A549 (cell line): ENCODE data around the gene GRIK2. TPM values are rescaled to one million over a fixed set of nuclear protein-coding genes. Genes with fewer than 3 reads are reported as not detected.

ENCODE experiments used
- ATAC-seq, 2 experiments: fragments of 200-7000 bp in 1 of 2; fragments of >200 bp in 1 of 2; cut with Nextera tagmentation in 1 of 2; cut with Tn5 transposase in 1 of 2; 3 replicates each; pipeline versions ENCODE4 v1.8.0 to v1.9.1; 2018 to 2020; ENCODE audit warnings: mild to moderate bottlenecking in 1 of 2, moderate library complexity in 1 of 2
- CTCF ChIA-PET: fragments of 300-600 bp; sonication (Branson Sonifier 250); formaldehyde crosslinking; extraction: SDS; loops from one replicate; lab custom pipeline; 2021; ENCODE audit warnings: antibody characterized with exemption, inconsistent platforms; lab: Yijun Ruan, JAX
- POLR2A ChIA-PET: fragments of 350-600 bp; formaldehyde crosslinking; extraction: SDS; loops from one replicate; lab custom pipeline; 2021; ENCODE audit warnings: antibody characterized with exemption, inconsistent platforms; lab: Yijun Ruan, JAX
- DNase-seq, 2 experiments: peaks; one replicate each; pipeline versions ENCODE4 v3.0.0 to v3.0.0-alpha.2; 2011 to 2016; ENCODE audit warnings: low read depth in 1 of 2, low spot score in 1 of 2
- FAIRE-seq: peaks from 2 replicates; lab custom pipeline; 2011; peaks lifted over from hg19 to GRCh38; lab: Jason Lieb, UNC
- H3K27ac ChIP-seq, 2 experiments: fragments of >200 bp; sonication (Bioruptor Twin); formaldehyde crosslinking; 3 replicates each; pipeline ENCODE4 v1.5.1; 2016 to 2017
- H3K4me1 ChIP-seq: fragments of >200 bp; sonication (Bioruptor Twin); formaldehyde crosslinking; 3 replicates; pipeline ENCODE4 v1.6.1; 2016
- H3K4me2 ChIP-seq: fragments of >200 bp; sonication (Bioruptor Twin); formaldehyde crosslinking; 3 replicates; pipeline ENCODE4 v1.6.1; 2016
- H3K4me3 ChIP-seq: fragments of >200 bp; sonication (Bioruptor Twin); formaldehyde crosslinking; 3 replicates; pipeline ENCODE4 v1.5.1; 2016
- H3K9me3 ChIP-seq: fragments of >200 bp; sonication (Bioruptor Twin); formaldehyde crosslinking; 3 replicates; pipeline ENCODE4 v1.6.1; 2016
- ATOH8 ChIP-seq: fragments of 250-450 bp; sonication (Bioruptor Pico); IDR thresholded peaks from 2 replicates; pipeline ENCODE4 v1.5.0; 2020; ENCODE audit warnings: low read depth, mild to moderate bottlenecking, moderate library complexity
- CBX8 ChIP-seq: fragments of 200-600 bp; sonication (generic); IDR thresholded peaks from 2 replicates; pipeline ENCODE4 v1.6.1; 2016
- CEBPB ChIP-seq, 2 experiments: fragments of >200 bp in 1 of 2; sonication (Bioruptor Twin) in 1 of 2; formaldehyde crosslinking in 1 of 2; IDR thresholded peaks; 2 replicates each; pipeline ENCODE4 v1.6.1; 2012 to 2016
- CHD2 ChIP-seq: fragments of 150-350 bp; IDR thresholded peaks from 2 replicates; pipeline ENCODE4 v1.6.1; 2014; ENCODE audit warnings: low read length; ENCODE audit not compliant: partially characterized antibody
- E2F6 ChIP-seq: IDR thresholded peaks from 2 replicates; pipeline ENCODE4 v1.6.1; 2012; ENCODE audit warnings: low read depth, borderline replicate concordance
- FOSB ChIP-seq: fragments of 250-450 bp; sonication (Bioruptor Pico); IDR thresholded peaks from 2 replicates; pipeline ENCODE4 v1.5.0; 2020; ENCODE audit warnings: mild to moderate bottlenecking, moderate library complexity
- GATA3 ChIP-seq: IDR thresholded peaks from 2 replicates; pipeline ENCODE4 v1.6.1; 2012; ENCODE audit warnings: borderline replicate concordance
- HDAC2 ChIP-seq: fragments of 200-600 bp; sonication (generic); IDR thresholded peaks from 2 replicates; pipeline ENCODE4 v1.6.1; 2016
- HEYL ChIP-seq: fragments of 250-450 bp; sonication (Bioruptor Pico); IDR thresholded peaks from 2 replicates; pipeline ENCODE4 v1.8.0; 2021; ENCODE audit warnings: mild to moderate bottlenecking, moderate library complexity
- HMGXB4 ChIP-seq: fragments of 250-450 bp; sonication (Bioruptor Pico); IDR thresholded peaks from 2 replicates; pipeline ENCODE4 v1.5.0; 2021; ENCODE audit warnings: mild to moderate bottlenecking, moderate library complexity, borderline replicate concordance
- JUNB ChIP-seq: fragments of >200 bp; sonication (Bioruptor Twin); formaldehyde crosslinking; IDR thresholded peaks from 2 replicates; pipeline ENCODE4 v1.6.1; 2016
- MAFK ChIP-seq: fragments of 450-650 bp; IDR thresholded peaks from 2 replicates; pipeline ENCODE4 v1.6.1; 2014; ENCODE audit not compliant: partially characterized antibody
- MAX ChIP-seq: IDR thresholded peaks from 2 replicates; pipeline ENCODE4 v1.6.1; 2012
- MYC ChIP-seq: IDR thresholded peaks from 2 replicates; pipeline ENCODE4 v1.6.1; 2012; ENCODE audit warnings: mild to moderate bottlenecking, inconsistent platforms, low read length, improper control_type of control experiment, borderline replicate concordance
- NPAS2 ChIP-seq: fragments of 250-450 bp; sonication (Bioruptor Pico); IDR thresholded peaks from 2 replicates; pipeline ENCODE4 v1.8.0; 2022; ENCODE audit warnings: mild to moderate bottlenecking, moderate library complexity, borderline replicate concordance
- PHF8 ChIP-seq: fragments of 200-600 bp; sonication (generic); IDR thresholded peaks from 2 replicates; pipeline ENCODE4 v1.6.1; 2016; ENCODE audit warnings: low read depth, mild to moderate bottlenecking, antibody characterized with exemption, moderate library complexity, borderline replicate concordance
- POLR2A ChIP-seq: IDR thresholded peaks from 2 replicates; pipeline ENCODE4 v1.6.1; 2012; ENCODE audit warnings: mild to moderate bottlenecking, low read length
- POLR2AphosphoS2 ChIP-seq: conservative IDR thresholded peaks from 2 replicates; pipeline ENCODE4 v1.6.1; 2012; ENCODE audit warnings: low read length, improper control_type of control experiment, inconsistent platforms
- RAD21 ChIP-seq, 2 experiments: fragments of >200 bp in 1 of 2; sonication (Bioruptor Twin) in 1 of 2; formaldehyde crosslinking in 1 of 2; IDR thresholded peaks in 1 of 2; conservative IDR thresholded peaks in 1 of 2; 2 replicates in 1 of 2; 3 replicates in 1 of 2; pipeline ENCODE4 v1.6.1; 2012 to 2018; ENCODE audit warnings: inconsistent platforms in 1 of 2
- REST ChIP-seq: fragments of 200-600 bp; sonication (generic); IDR thresholded peaks from 2 replicates; pipeline ENCODE4 v1.6.1; 2016; ENCODE audit warnings: antibody characterized with exemption, mild to moderate bottlenecking, moderate library complexity
- RFX5 ChIP-seq: fragments of 450-650 bp; IDR thresholded peaks from 2 replicates; pipeline ENCODE4 v1.7.1; 2014; ENCODE audit warnings: antibody characterized with exemption, mild to moderate bottlenecking, moderate library complexity
- SMC3 ChIP-seq: fragments of >200 bp; sonication (Bioruptor Twin); formaldehyde crosslinking; IDR thresholded peaks from 3 replicates; pipeline ENCODE4 v1.6.1; 2018; ENCODE audit warnings: inconsistent platforms
- SREBF2 ChIP-seq: fragments of 450-650 bp; IDR thresholded peaks from 2 replicates; pipeline ENCODE4 v1.6.1; 2014; ENCODE audit warnings: mild to moderate bottlenecking, moderate library complexity
- TP53 ChIP-seq: fragments of 250-450 bp; sonication (Bioruptor Pico); IDR thresholded peaks from 2 replicates; pipeline ENCODE4 v1.5.0; 2021; ENCODE audit warnings: mild to moderate bottlenecking, moderate library complexity
- ZFP36 ChIP-seq: fragments of 450-650 bp; IDR thresholded peaks from 2 replicates; pipeline ENCODE4 v1.6.1; 2014; ENCODE audit warnings: borderline replicate concordance; ENCODE audit not compliant: partially characterized antibody
- WGBS: methylation state at CpG from one replicate; pipeline ENCODE4 v1.1.6; 2017; ENCODE audit errors: missing lambda C conversion rate; 5-methylcytosine and 5-hydroxymethylcytosine counted together
- polyA plus RNA-seq, 4 experiments: library from polyadenylated mRNA; depleted of rRNA in 3 of 4; stranded (reverse); fragments of >200 nt; fragmentation: RNase III in 1 of 4; extraction: RNeasy Plus Mini Kit Qiagen cat#74134 plus additional on column Dnase treatment in 1 of 4; gene quantifications; 2 replicates in 3 of 4; 3 replicates in 1 of 4; pipeline ENCODE4 v1.2.3, GENCODE V29; 2011 to 2017

Gene GRIK2
- polyA plus RNA-seq, 2 of the 4 experiments (the other 2 are of a cell fraction) = 0.56 to 0.65 TPM

GRCh38 chr6:101760843-101761621, 367.5 kb downstream of the GRIK2 start:
- H3K27ac ChIP-seq = no peak overlapping the region
- no peak for ATAC-seq

GRCh38 chr6:101762851-101763250, 369.3 kb downstream of the GRIK2 start:
- TF ChIP-seq CEBPB (IDR thresholded peaks at IDR 0.05) (no peak), CBX8 (no peak), ATOH8 (CRISPR knock-in tag) (no peak), NPAS2 (CRISPR knock-in tag) (no peak), PHF8 (no peak), E2F6 (no peak), CHD2 (no peak), POLR2AphosphoS2 (no peak), GATA3 (no peak), MAX (no peak), ZFP36 (no peak), SMC3 (no peak), HDAC2 (no peak)
- WGBS = 43% methylated on average over 3 of the region's 3 CpGs
- CTCF ChIA-PET = no interaction called here
- no peaks in the 10 kb centered on the region for H3K4me1 ChIP-seq
- ATAC-seq (no peak), DNase-seq (no peak), FAIRE-seq (no peak)
- no peaks in the 10 kb centered on the region for H3K9me3 ChIP-seq
- no peak overlapping the region for H3K27ac ChIP-seq
- no peak overlapping the region for H3K4me3 ChIP-seq
- no peak overlapping the region for H3K4me2 ChIP-seq
- POLR2A ChIA-PET = no interaction called here

More at GRCh38 chr6:101760843-101761621, 367.5 kb downstream of the GRIK2 start:
- CTCF ChIA-PET = no interaction called here
- H3K4me2 ChIP-seq = no peak overlapping the region
- DNase-seq (peak in 1 of 2 experiments; percentile 1), FAIRE-seq (no peak)
- POLR2A ChIA-PET = no interaction called here
- TF ChIP-seq TP53 (CRISPR knock-in tag) = no peak
- no peak for TF ChIP-seq GATA3
- TF ChIP-seq POLR2A = no peak
- TF ChIP-seq CBX8 = no peak
- 0 out of 4 replicates have a peak, but pooled peaks of 1 of the 2 experiments have one; percentile 29 for TF ChIP-seq CEBPB (IDR thresholded peaks at IDR 0.05)
- TF ChIP-seq CHD2 = no peak
- no peaks in the 10 kb centered on the region for H3K4me1 ChIP-seq
- no peak overlapping the region for H3K4me3 ChIP-seq
- H3K9me3 ChIP-seq = no peaks in the 10 kb centered on the region

- Histone ChIP-seq H3K4me1 (no peaks in the 10 kb centered on the region), H3K4me2 (no peak overlapping the region), H3K9me3 (no peaks in the 10 kb centered on the region), H3K27ac (no peak overlapping the region), H3K4me3 (no peak overlapping the region)
- ATAC-seq = no peak
- FAIRE-seq = no peak
- no peak for DNase-seq
- CTCF ChIA-PET = no interaction called here
- POLR2A ChIA-PET = no interaction called here
- WGBS = 33% methylated on average over 1 of the region's 1 CpG
- TF ChIP-seq HEYL (CRISPR knock-in tag) (no peak), REST (no peak), MYC (no peak), MAFK (no peak), RAD21 (conservative IDR thresholded peaks at IDR 0.05 in 1 of 2, IDR thresholded peaks at IDR 0.05 in 1 of 2) (no peak), GATA3 (no peak), HMGXB4 (CRISPR knock-in tag) (no peak), FOSB (CRISPR knock-in tag) (no peak), ZFP36 (no peak), SREBF2 (no peak), RFX5 (no peak), JUNB (no peak), MAX (no peak)
These were observed 371.8 kb downstream of the GRIK2 start for GRCh38 chr6:101765281-101765680.
